KMS-11 (cell line): ENCODE results near the gene SIAE.

Experiments used
- H2AFZ ChIP-seq: fragments of 200-600 bp; sonication (generic); 2 replicates; pipeline ENCODE4 v1.6.1; 2016; ENCODE audit warnings: antibody characterized with exemption, mixed run types, low read depth
- H3K27ac ChIP-seq: fragments of 200-600 bp; sonication (generic); 2 replicates; pipeline ENCODE4 v1.6.1; 2016; ENCODE audit warnings: mild to moderate bottlenecking, mixed run types
- H3K27me3 ChIP-seq: fragments of 200-600 bp; sonication (generic); 2 replicates; pipeline ENCODE4 v1.6.1; 2017; ENCODE audit warnings: mild to moderate bottlenecking, low read depth, mixed run types, moderate library complexity; ENCODE audit not compliant: insufficient read depth
- H3K36me3 ChIP-seq: fragments of 200-600 bp; sonication (generic); 2 replicates; pipeline ENCODE4 v1.6.1; 2017; ENCODE audit warnings: mild to moderate bottlenecking, mixed run types; ENCODE audit not compliant: insufficient read depth
- H3K4me1 ChIP-seq: fragments of 200-600 bp; sonication (generic); 2 replicates; pipeline ENCODE4 v1.6.1; 2016; ENCODE audit warnings: mild to moderate bottlenecking, low read depth, mixed run types; ENCODE audit not compliant: poor library complexity, severe bottlenecking
- H3K4me2 ChIP-seq: fragments of 200-600 bp; sonication (generic); 2 replicates; pipeline ENCODE4 v1.7.0; 2016; ENCODE audit warnings: mild to moderate bottlenecking, mixed run types
- H3K4me3 ChIP-seq: fragments of 200-600 bp; sonication (generic); IDR thresholded peaks from 2 replicates; pipeline ENCODE4 v1.6.1; 2017; ENCODE audit warnings: low read depth, low read length, mixed read lengths; ENCODE audit not compliant: insufficient read depth
- H3K79me2 ChIP-seq: fragments of 200-600 bp; sonication (generic); 2 replicates; pipeline ENCODE4 v1.6.1; 2016; ENCODE audit warnings: low read depth, mixed run types; ENCODE audit not compliant: insufficient read depth
- H3K9ac ChIP-seq: fragments of 200-600 bp; sonication (generic); 2 replicates; pipeline ENCODE4 v1.6.1; 2016; ENCODE audit warnings: mild to moderate bottlenecking, mixed run types
- H4K20me1 ChIP-seq: fragments of 200-600 bp; sonication (generic); 2 replicates; pipeline ENCODE4 v1.6.1; 2016; ENCODE audit warnings: mild to moderate bottlenecking, mixed run types; ENCODE audit not compliant: insufficient read depth
- CTCF ChIP-seq: fragments of 200-600 bp; sonication (generic); conservative IDR thresholded peaks from 2 replicates; pipeline ENCODE4 v1.6.1; 2017; ENCODE audit warnings: low read depth, mild to moderate bottlenecking, antibody characterized with exemption, low read length, moderate library complexity, mixed read lengths

Gene SIAE

GRCh38 chr11:124597626-124598025 lies 75.9 kb downstream of the SIAE start:
- H3K4me1 ChIP-seq = no peaks in the 10 kb centered on the region
- no peak overlapping the region for H3K27ac ChIP-seq
- H3K27me3 ChIP-seq = no peaks in the 10 kb centered on the region
- no peaks in the 10 kb centered on the region for H4K20me1 ChIP-seq
- no peaks in the 10 kb centered on the region for H3K79me2 ChIP-seq
- no peak overlapping the region for H3K4me2 ChIP-seq
- H3K4me3 ChIP-seq = no peak overlapping the region
- H3K9ac ChIP-seq = no peak overlapping the region
- H2AFZ ChIP-seq = no peak overlapping the region
- TF ChIP-seq CTCF = no peak
- H3K36me3 ChIP-seq = no peaks in the 10 kb centered on the region

GRCh38 chr11:124595302-124595701 lies 78.2 kb downstream of the SIAE start:
- Histone ChIP-seq H3K4me1 (no peaks in the 10 kb centered on the region), H3K36me3 (no peaks in the 10 kb centered on the region), H3K9ac (no peak overlapping the region), H4K20me1 (no peaks in the 10 kb centered on the region), H3K27ac (no peak overlapping the region), H2AFZ (no peak overlapping the region), H3K4me3 (no peak overlapping the region), H3K4me2 (no peak overlapping the region), H3K27me3 (no peaks in the 10 kb centered on the region), H3K79me2 (no peaks in the 10 kb centered on the region)
- no peak for TF ChIP-seq CTCF

- no peaks in the 10 kb centered on the region for H4K20me1 ChIP-seq
- H2AFZ ChIP-seq = no peak overlapping the region
- H3K27me3 ChIP-seq = no peaks in the 10 kb centered on the region
- H3K4me2 ChIP-seq = no peak overlapping the region
- no peak overlapping the region for H3K4me3 ChIP-seq
- H3K79me2 ChIP-seq = no peaks in the 10 kb centered on the region
- no peak for TF ChIP-seq CTCF
- no peaks in the 10 kb centered on the region for H3K4me1 ChIP-seq
- H3K36me3 ChIP-seq = no peaks in the 10 kb centered on the region
- no peak overlapping the region for H3K27ac ChIP-seq
- H3K9ac ChIP-seq = no peak overlapping the region
Observed at GRCh38 chr11:124592627-124593026, 80.9 kb downstream of the SIAE start.

- H3K36me3 ChIP-seq = no peaks in the 10 kb centered on the region
- no peak for TF ChIP-seq CTCF
- H3K4me1 ChIP-seq = no peaks in the 10 kb centered on the region
- H3K79me2 ChIP-seq = no peaks in the 10 kb centered on the region
- H4K20me1 ChIP-seq = no peaks in the 10 kb centered on the region
- no peaks in the 10 kb centered on the region for H3K27me3 ChIP-seq
- H3K9ac ChIP-seq = no peak overlapping the region
- H3K27ac ChIP-seq = no peak overlapping the region
- H3K4me2 ChIP-seq = no peak overlapping the region
- H2AFZ ChIP-seq = no peak overlapping the region
- H3K4me3 ChIP-seq = no peak overlapping the region
Observed at GRCh38 chr11:124591430-124591829, 82.1 kb downstream of the SIAE start.
